Kidney glomerular epithelial cell (primary cell): ENCODE results near the gene VGLL1.
A peak's percentile ranks its signal among the peaks of the same experiment; 100 is the strongest.

Experiments
- DNase-seq: peaks from one replicate; lab custom pipeline; 2025; lab: John Stamatoyannopoulos, UW

VGLL1 gene

GRCh38 chrX:136551410-136551809 lies 19.4 kb downstream of the VGLL1 start:
- DNase-seq = no peak

DNA sequence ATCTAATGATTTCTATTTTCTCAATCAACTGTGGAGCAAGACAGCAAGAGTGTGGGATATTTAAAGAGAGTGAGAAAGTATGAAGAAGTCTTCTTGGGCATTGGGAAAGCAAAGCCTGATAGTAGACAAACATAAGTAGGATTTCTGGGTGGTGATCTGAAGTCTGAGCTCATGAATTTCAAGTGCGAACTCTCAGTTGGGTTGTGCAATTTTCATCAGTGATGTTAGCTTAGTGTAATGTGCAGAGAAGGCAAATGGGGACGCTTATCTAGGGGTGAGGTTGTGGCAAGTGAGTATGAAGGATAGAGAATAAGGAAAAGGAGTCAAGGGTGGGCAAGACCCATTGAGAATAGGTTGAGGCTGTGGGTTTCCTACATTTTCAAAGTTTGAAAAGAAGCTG lies 23.7 kb downstream of the VGLL1 start:
- DNase-seq = no peak

DNA sequence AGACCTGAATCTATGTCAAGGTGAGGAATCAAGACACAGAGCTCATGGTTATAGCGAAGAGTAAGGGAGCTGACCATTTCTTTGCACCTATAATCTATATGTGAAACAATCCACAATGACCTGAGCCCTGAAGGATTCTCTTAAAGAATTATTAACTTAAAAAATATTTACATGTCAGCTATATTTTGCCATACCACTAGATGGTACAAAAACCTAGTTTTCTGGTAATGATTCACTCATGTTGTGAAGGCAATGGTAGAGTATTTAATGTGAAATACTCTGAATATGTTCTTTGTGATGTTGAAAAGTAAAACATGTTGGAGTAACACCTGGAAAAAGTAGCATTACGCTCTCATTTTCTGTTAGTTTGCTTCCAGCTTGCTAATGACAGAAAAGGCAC lies 40.0 kb downstream of the VGLL1 start:
- DNase-seq = no peak

- peak; percentile 0 for DNase-seq
Observed at GRCh38 chrX:136574548-136574947, 42.5 kb downstream of the VGLL1 start.

DNA sequence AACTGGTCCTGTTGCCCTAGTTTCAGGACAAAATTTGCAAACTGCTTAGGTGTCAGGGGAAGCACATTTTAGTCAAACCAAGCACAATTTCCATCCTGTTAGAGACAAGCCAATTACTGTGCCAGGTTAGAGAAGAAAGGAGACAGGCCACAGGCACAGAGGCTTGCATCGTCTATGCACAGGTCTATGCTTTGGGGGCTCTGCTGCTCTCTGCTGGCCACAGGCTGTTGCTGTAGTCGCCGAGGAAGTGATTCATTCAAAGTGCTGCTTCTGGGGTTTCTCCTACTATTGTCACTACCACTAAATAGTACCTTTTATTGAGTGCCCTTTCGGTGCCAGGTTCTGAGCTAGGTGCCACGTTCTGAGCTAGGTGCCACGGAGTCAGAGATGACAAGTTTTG lies 45.5 kb downstream of the VGLL1 start:
- peak; percentile 40 for DNase-seq

DNA sequence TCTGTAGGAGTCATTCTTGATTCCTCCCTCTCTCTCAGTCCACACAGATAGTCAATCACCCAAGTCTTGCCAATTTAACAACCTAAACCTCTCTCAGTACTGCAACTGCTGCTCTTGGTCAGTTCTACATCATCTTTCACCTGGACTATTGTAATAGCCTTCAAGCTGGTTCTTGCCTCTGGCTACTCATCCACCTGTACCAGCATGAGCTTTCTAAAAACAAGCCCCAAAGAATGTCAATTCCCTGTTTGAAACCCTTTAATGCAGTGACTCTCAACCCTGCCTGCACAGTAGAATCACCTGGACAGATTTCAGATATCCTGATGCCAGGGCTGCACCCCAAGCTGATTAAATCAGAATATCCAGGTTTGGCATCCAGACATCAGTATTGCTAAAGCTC lies 48.3 kb downstream of the VGLL1 start:
- DNase-seq = no peak

DNA sequence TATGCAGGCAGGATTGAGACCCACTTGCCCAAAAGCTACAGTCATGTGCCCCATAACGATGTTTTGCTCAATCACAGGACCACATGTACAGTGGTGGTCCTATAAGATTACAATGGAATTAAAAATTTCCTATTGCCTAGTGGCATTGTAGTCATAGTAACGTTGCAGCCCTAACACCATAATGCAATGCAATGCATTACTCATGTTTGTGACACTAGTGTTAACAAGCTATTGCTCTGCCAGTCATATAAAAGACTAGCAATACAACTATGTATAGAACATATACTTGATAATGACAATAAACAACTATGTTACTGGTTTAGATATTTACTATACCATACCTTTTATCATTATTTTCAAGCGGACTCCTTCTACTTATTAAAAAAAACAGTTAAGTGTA lies 50.6 kb downstream of the VGLL1 start:
- no peak for DNase-seq

GRCh38 chrX:136584545-136584944 lies 52.5 kb downstream of the VGLL1 start:
- no peak for DNase-seq

GRCh38 chrX:136585262-136585661 lies 53.2 kb downstream of the VGLL1 start:
- no peak for DNase-seq

- no peak for DNase-seq
Observed at GRCh38 chrX:136585960-136586359, 53.9 kb downstream of the VGLL1 start.

DNA sequence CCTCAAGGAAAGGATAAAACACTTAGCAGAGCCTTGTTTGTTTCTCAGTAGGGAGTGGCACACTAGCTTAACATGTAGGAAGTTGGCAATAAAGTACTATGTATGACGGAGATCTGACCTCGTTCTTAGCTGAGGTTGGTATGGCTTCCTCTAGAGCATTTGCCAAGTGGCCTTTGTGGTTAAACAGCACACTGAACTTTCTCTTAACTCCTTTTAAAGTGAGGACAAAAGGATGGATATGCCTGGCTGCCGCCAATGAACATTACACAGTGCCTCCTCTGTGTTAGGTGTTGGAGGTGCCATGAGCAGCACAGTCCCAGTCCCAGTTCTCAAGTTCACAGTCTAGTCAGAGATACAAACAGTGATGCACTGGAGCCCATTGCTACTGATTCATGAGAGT lies 54.4 kb downstream of the VGLL1 start:
- DNase-seq = no peak

- no peak for DNase-seq
Observed at GRCh38 chrX:136587532-136587931, 55.5 kb downstream of the VGLL1 start.

- DNase-seq = no peak
Observed at GRCh38 chrX:136588036-136588435, 56.0 kb downstream of the VGLL1 start.

DNA sequence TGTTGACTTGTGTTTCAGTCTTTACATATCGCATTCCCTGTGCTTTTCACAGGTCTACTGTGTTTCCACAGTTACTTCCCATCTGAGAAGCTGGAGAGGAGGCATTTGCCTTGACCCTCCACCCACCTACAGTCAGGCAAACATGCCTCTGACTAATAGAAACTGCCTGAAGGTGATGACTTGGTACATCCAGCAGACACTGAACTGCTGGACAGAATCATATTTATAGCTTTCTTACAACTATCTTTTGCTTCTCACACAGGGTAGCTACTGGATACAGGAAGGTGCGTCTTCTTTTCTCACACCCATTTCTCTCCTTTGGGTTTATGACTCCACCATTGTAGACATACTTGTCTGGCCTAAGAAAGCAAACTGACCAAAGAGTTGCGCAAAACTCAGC lies 58.0 kb downstream of the VGLL1 start:
- DNase-seq = no peak

- no peak for DNase-seq
Observed at GRCh38 chrX:136597356-136597755, 65.3 kb downstream of the VGLL1 start.

- DNase-seq = no peak
Observed at GRCh38 chrX:136597954-136598353, 65.9 kb downstream of the VGLL1 start.

- no peak for DNase-seq
Observed at GRCh38 chrX:136598631-136599030, 66.6 kb downstream of the VGLL1 start.

DNA sequence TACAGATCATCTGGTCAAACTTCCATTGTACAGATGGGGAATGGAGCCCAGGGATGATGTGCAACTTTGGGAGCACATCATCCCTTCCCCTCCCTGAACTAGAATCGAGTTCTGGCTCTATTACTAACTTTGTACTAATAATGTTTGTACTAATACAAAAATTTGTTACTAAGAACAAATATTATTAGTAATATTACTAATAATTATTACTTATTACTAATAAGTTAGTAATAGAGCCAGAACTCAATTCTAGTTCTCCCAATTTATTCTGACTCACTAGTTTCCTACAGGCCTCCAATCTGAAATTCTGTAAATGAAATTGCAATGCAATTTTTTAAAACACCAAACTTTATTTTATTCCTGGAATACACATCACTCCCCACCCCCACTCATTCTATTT lies 68.0 kb downstream of the VGLL1 start:
- no peak for DNase-seq
